ENCODE measurements around the gene CTLA4.

The CTLA4 gene

DNA sequence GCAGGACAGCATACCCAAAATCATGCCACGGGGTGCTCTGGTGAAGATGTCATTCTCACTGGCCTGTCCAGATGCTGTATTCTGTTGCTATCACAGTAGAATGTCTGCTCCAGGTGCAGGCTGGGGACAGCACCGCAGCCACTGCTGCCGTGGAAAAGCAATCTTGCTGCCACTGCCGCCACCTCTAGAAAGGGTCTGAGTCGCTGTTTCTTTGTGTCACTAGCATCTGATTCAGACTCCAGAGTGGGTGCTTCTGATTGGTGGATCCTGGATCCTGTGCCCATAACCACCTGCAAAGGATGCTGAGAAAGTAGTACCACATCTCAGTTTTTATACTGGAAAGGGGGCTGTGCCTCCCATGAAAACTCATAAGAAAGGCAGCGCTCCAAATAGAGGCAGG, 45.3 kb upstream of the CTLA4 start:
- no peak for DNase-seq (ENCODE audit: low spot score)
- no peak overlapping the region for H2BK120ac ChIP-seq (ENCODE audit: low read depth, low read length)
- H2AFZ ChIP-seq (ENCODE audit: low read length), result no peak overlapping the region
- H3K4ac ChIP-seq (ENCODE audit: low read length), result no peak overlapping the region
- no peak overlapping the region for H3K23ac ChIP-seq (ENCODE audit: low read depth, low read length, poor library complexity)
- H4K8ac ChIP-seq (ENCODE audit: low read depth, low read length), result no peak overlapping the region
- no peaks in the 10 kb centered on the region for H3K79me1 ChIP-seq (ENCODE audit: low read depth, low read length)
- no peaks in the 10 kb centered on the region for H3K4me1 ChIP-seq (ENCODE audit: control insufficient read depth in 2 of 2, insufficient read depth in 1 of 2, low read depth in 1 of 2, low read length in 2 of 2)
- H3K36me3 ChIP-seq (replicated peaks in 1 of 2; ENCODE audit: control insufficient read depth in 2 of 2, insufficient read depth in 2 of 2, low read length in 2 of 2), result no peaks in the 10 kb centered on the region
- no peak overlapping the region for H2BK5ac ChIP-seq (ENCODE audit: low read length)
- no peak overlapping the region for H3K9ac ChIP-seq (ENCODE audit: low read depth, low read length, poor library complexity)
- H3K4me2 ChIP-seq (ENCODE audit: insufficient read depth, low read length, poor library complexity, severe bottlenecking), result no peak overlapping the region
- no peak overlapping the region for H3K14ac ChIP-seq (ENCODE audit: low read length)
- peaks cover 0 to under 1% of the 10 kb centered on the region in 2 donors for H3K9me3 ChIP-seq (replicated peaks in 1 of 2; ENCODE audit: control insufficient read depth in 2 of 2, insufficient read depth in 1 of 2, low read depth in 1 of 2, low read length in 2 of 2)
- no CpG with 5 or more reads among the region's 6 CpGs for WGBS, 2 donors (ENCODE audit: extremely low coverage in 2 of 2, insufficient read length in 2 of 2, insufficient replicate concordance in 1 of 2)
- no peak overlapping the region for H3K18ac ChIP-seq (ENCODE audit: low read length)
- no peak overlapping the region for H3K4me3 ChIP-seq (ENCODE audit: low read length in 2 of 2)
- no peak overlapping the region for H3K27ac ChIP-seq (replicated peaks; ENCODE audit: low read length)
- peaks cover 0 to 7% (median 0%) of the 10 kb centered on the region in 3 experiments for H3K27me3 ChIP-seq (ENCODE audit: control insufficient read depth in 3 of 3, insufficient read depth in 3 of 3, low read depth in 1 of 3, low read length in 3 of 3)
- no peak overlapping the region for H2AK5ac ChIP-seq (ENCODE audit: low read depth, low read length)
- H2BK12ac ChIP-seq (ENCODE audit: low read length), result no peak overlapping the region
- no peak overlapping the region for H4K91ac ChIP-seq (ENCODE audit: low read depth, low read length, poor library complexity)
- H2BK15ac ChIP-seq (ENCODE audit: low read length), result no peak overlapping the region

DNA sequence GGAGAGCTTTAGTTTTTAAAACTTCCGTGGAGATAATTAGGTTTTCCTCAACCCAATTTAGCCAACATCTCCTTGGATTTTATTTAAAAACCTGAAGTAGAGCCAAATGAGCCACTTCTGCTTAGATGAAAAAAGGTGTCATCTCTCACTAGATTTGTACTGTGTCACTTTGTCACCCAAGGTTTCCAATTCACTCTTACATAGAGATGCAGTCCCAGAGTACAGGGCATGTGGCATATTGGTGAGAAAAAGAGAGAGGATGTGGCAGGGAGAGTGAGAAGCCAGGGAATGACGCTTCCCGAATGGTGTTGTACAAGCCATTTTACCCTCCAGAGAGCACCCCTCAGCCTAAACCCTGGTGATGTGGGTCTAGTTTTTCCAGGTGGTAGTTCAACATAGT, 44.4 kb upstream of the CTLA4 start:
- Histone ChIP-seq H3K27ac (replicated peaks; ENCODE audit: low read length) (no peak overlapping the region), H3K4me1 (ENCODE audit: control insufficient read depth in 2 of 2, insufficient read depth in 1 of 2, low read depth in 1 of 2, low read length in 2 of 2) (no peaks in the 10 kb centered on the region), H3K36me3 (replicated peaks in 1 of 2; ENCODE audit: control insufficient read depth in 2 of 2, insufficient read depth in 2 of 2, low read length in 2 of 2) (no peaks in the 10 kb centered on the region), H4K91ac (ENCODE audit: low read depth, low read length, poor library complexity) (no peak overlapping the region), H3K14ac (ENCODE audit: low read length) (no peak overlapping the region), H3K4me3 (ENCODE audit: low read length in 2 of 2) (no peak overlapping the region), H2BK120ac (ENCODE audit: low read depth, low read length) (no peak overlapping the region), H3K27me3 (ENCODE audit: control insufficient read depth in 3 of 3, insufficient read depth in 3 of 3, low read depth in 1 of 3, low read length in 3 of 3) (peaks cover 0 to 5% (median 0%) of the 10 kb centered on the region in 3 experiments), H2BK12ac (ENCODE audit: low read length) (no peak overlapping the region), H2BK15ac (ENCODE audit: low read length) (no peak overlapping the region), H3K9me3 (replicated peaks in 1 of 2; ENCODE audit: control insufficient read depth in 2 of 2, insufficient read depth in 1 of 2, low read depth in 1 of 2, low read length in 2 of 2) (peaks cover 0 to 2% of the 10 kb centered on the region in 2 donors), H2AK5ac (ENCODE audit: low read depth, low read length) (no peak overlapping the region), H2BK5ac (ENCODE audit: low read length) (no peak overlapping the region), H3K9ac (ENCODE audit: low read depth, low read length, poor library complexity) (no peak overlapping the region), H3K79me1 (ENCODE audit: low read depth, low read length) (no peaks in the 10 kb centered on the region), H3K18ac (ENCODE audit: low read length) (no peak overlapping the region), H3K23ac (ENCODE audit: low read depth, low read length, poor library complexity) (no peak overlapping the region), H3K4ac (ENCODE audit: low read length) (no peak overlapping the region), H3K4me2 (ENCODE audit: insufficient read depth, low read length, poor library complexity, severe bottlenecking) (no peak overlapping the region), H2AFZ (ENCODE audit: low read length) (no peak overlapping the region), H4K8ac (ENCODE audit: low read depth, low read length) (no peak overlapping the region)
- no CpG with 5 or more reads among the region's 3 CpGs for WGBS, 2 donors (ENCODE audit: extremely low coverage in 2 of 2, insufficient read length in 2 of 2, insufficient replicate concordance in 1 of 2)
- no peak for DNase-seq (ENCODE audit: low spot score)

DNA sequence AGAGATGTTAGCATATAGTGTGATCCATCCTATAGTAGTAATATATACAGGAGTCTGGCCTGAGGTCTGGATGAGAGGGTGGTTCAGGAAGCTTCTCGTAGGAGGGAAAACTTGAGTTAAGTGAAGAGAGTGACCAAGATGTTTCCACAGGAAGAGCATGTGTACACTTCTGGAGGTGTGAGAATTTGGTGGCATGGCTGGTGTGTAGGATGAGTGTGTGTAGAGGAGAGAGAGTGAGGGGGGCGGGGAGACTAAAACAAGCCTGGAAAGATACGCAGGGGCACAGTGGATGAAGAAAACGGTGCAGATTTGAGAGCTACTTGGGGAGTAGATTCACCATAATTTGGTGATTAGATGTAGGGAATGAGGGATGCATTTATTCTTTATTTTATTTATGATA, 43.5 kb upstream of the CTLA4 start:
- Histone ChIP-seq H3K36me3 (replicated peaks in 1 of 2; ENCODE audit: control insufficient read depth in 2 of 2, insufficient read depth in 2 of 2, low read length in 2 of 2) (no peaks in the 10 kb centered on the region), H3K9me3 (replicated peaks in 1 of 2; ENCODE audit: control insufficient read depth in 2 of 2, insufficient read depth in 1 of 2, low read depth in 1 of 2, low read length in 2 of 2) (peaks cover 0 to 2% of the 10 kb centered on the region in 2 donors), H2AFZ (ENCODE audit: low read length) (no peak overlapping the region), H3K27ac (replicated peaks; ENCODE audit: low read length) (no peak overlapping the region), H3K27me3 (ENCODE audit: control insufficient read depth in 3 of 3, insufficient read depth in 3 of 3, low read depth in 1 of 3, low read length in 3 of 3) (peaks cover 0 to 5% (median 0%) of the 10 kb centered on the region in 3 experiments), H3K9ac (ENCODE audit: low read depth, low read length, poor library complexity) (no peak overlapping the region), H2AK5ac (ENCODE audit: low read depth, low read length) (no peak overlapping the region), H3K4ac (ENCODE audit: low read length) (no peak overlapping the region), H3K4me1 (ENCODE audit: control insufficient read depth in 2 of 2, insufficient read depth in 1 of 2, low read depth in 1 of 2, low read length in 2 of 2) (no peaks in the 10 kb centered on the region), H2BK120ac (ENCODE audit: low read depth, low read length) (no peak overlapping the region), H3K4me3 (ENCODE audit: low read length in 2 of 2) (no peak overlapping the region), H4K91ac (ENCODE audit: low read depth, low read length, poor library complexity) (no peak overlapping the region), H2BK15ac (ENCODE audit: low read length) (no peak overlapping the region), H4K8ac (ENCODE audit: low read depth, low read length) (no peak overlapping the region), H2BK12ac (ENCODE audit: low read length) (no peak overlapping the region), H3K18ac (ENCODE audit: low read length) (no peak overlapping the region), H3K23ac (ENCODE audit: low read depth, low read length, poor library complexity) (no peak overlapping the region), H3K14ac (ENCODE audit: low read length) (no peak overlapping the region), H3K4me2 (ENCODE audit: insufficient read depth, low read length, poor library complexity, severe bottlenecking) (no peak overlapping the region), H2BK5ac (ENCODE audit: low read length) (no peak overlapping the region), H3K79me1 (ENCODE audit: low read depth, low read length) (no peaks in the 10 kb centered on the region)
- DNase-seq (ENCODE audit: low spot score), result no peak
- no CpG with 5 or more reads among the region's 4 CpGs for WGBS, 2 donors (ENCODE audit: extremely low coverage in 2 of 2, insufficient read length in 2 of 2, insufficient replicate concordance in 1 of 2)

DNA sequence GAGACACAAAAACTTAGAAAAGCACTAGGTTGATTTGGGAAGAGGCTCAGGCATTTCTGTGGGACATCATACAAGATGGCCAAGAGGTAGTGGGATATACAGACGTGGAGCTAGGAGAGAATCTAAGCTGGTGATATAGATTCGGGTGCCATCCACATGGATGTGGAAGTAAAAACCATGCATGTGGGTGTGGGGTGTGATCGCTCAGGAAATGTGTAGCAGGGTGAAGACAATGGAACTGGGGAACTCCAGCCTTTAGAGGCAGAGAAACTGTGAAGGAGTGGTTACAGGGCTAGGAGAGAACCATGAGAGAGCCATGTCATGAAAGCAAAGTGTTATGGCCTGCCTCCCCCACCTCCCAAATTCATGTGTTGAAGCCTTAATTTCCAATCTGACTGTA, 43.0 kb upstream of the CTLA4 start:
- no peak for DNase-seq (ENCODE audit: low spot score)
- Histone ChIP-seq H3K9ac (ENCODE audit: low read depth, low read length, poor library complexity) (no peak overlapping the region), H2BK12ac (ENCODE audit: low read length) (no peak overlapping the region), H2AFZ (ENCODE audit: low read length) (no peak overlapping the region), H3K36me3 (replicated peaks in 1 of 2; ENCODE audit: control insufficient read depth in 2 of 2, insufficient read depth in 2 of 2, low read length in 2 of 2) (no peaks in the 10 kb centered on the region), H3K9me3 (replicated peaks in 1 of 2; ENCODE audit: control insufficient read depth in 2 of 2, insufficient read depth in 1 of 2, low read depth in 1 of 2, low read length in 2 of 2) (peaks cover 0 to 2% of the 10 kb centered on the region in 2 donors), H3K23ac (ENCODE audit: low read depth, low read length, poor library complexity) (no peak overlapping the region), H3K4ac (ENCODE audit: low read length) (no peak overlapping the region), H2BK5ac (ENCODE audit: low read length) (no peak overlapping the region), H3K4me1 (ENCODE audit: control insufficient read depth in 2 of 2, insufficient read depth in 1 of 2, low read depth in 1 of 2, low read length in 2 of 2) (no peaks in the 10 kb centered on the region), H3K27ac (replicated peaks; ENCODE audit: low read length) (no peak overlapping the region), H2AK5ac (ENCODE audit: low read depth, low read length) (no peak overlapping the region), H3K27me3 (ENCODE audit: control insufficient read depth in 3 of 3, insufficient read depth in 3 of 3, low read depth in 1 of 3, low read length in 3 of 3) (peaks cover 0 to 5% (median 0%) of the 10 kb centered on the region in 3 experiments), H2BK120ac (ENCODE audit: low read depth, low read length) (no peak overlapping the region), H3K4me2 (ENCODE audit: insufficient read depth, low read length, poor library complexity, severe bottlenecking) (no peak overlapping the region), H4K91ac (ENCODE audit: low read depth, low read length, poor library complexity) (no peak overlapping the region), H3K79me1 (ENCODE audit: low read depth, low read length) (no peaks in the 10 kb centered on the region), H3K18ac (ENCODE audit: low read length) (no peak overlapping the region), H3K14ac (ENCODE audit: low read length) (no peak overlapping the region), H4K8ac (ENCODE audit: low read depth, low read length) (no peak overlapping the region), H3K4me3 (ENCODE audit: low read length in 2 of 2) (no peak overlapping the region), H2BK15ac (ENCODE audit: low read length) (no peak overlapping the region)
- WGBS, 2 donors (ENCODE audit: extremely low coverage in 2 of 2, insufficient read length in 2 of 2, insufficient replicate concordance in 1 of 2), result no CpG with 5 or more reads among the region's 3 CpGs

Measured in neuronal stem cell (in vitro differentiated cells).